GM12872 (cell line): ENCODE measurements around the gene SRRT.

Source experiments
- CTCF ChIP-seq: IDR thresholded peaks from 3 replicates; pipeline ENCODE4 v1.5.1; 2011; ENCODE audit warnings: low read depth, mild to moderate bottlenecking, low read length, moderate library complexity; ENCODE audit not compliant: insufficient read depth

SRRT gene

GRCh38 chr7:100867040-100867775, 7.7 kb upstream of the SRRT start, which contains the start of gene TRIP6:
Gene TRIP6, plus strand, starts transcription at chr7:100867387. Its CDS starts 111 bp downstream, at chr7:100867498.
- no peak for TF ChIP-seq CTCF

GRCh38 chr7:100867776-100868485, 7.0 kb upstream of the SRRT start:
- TF ChIP-seq CTCF: no peak

- no peak for TF ChIP-seq CTCF
These were observed 1.2 kb upstream of the SRRT start for GRCh38 chr7:100873599-100874299.

GRCh38 chr7:100874300-100874576, 665 bp upstream of the SRRT start:
- no peak for TF ChIP-seq CTCF

GRCh38 chr7:100875356-100875751, 451 bp downstream of the SRRT start:
- TF ChIP-seq CTCF: no peak

GRCh38 chr7:100878013-100878412, 3.1 kb downstream of the SRRT start:
- TF ChIP-seq CTCF: no peak

- no peak for TF ChIP-seq CTCF
These were observed 3.8 kb downstream of the SRRT start for GRCh38 chr7:100878685-100879084.
